Endothelial cell (in vitro differentiated cells): ENCODE measurements around the gene E2F1. TPM values are rescaled to one million over a fixed set of nuclear protein-coding genes. Genes with fewer than 3 reads are reported as not detected.

ENCODE experiments used
- DNase-seq: peaks from one replicate; pipeline ENCODE4 v3.0.0; 2021; ENCODE audit warnings: low spot score
- H3K27ac Mint-ChIP-seq: one replicate; pipeline ENCODE4 v1.8.0; 2021; ENCODE audit warnings: mixed read lengths, inconsistent platforms; ENCODE audit not compliant: unreplicated experiment
- H3K27me3 Mint-ChIP-seq: one replicate; pipeline ENCODE4 v1.8.0; 2021; ENCODE audit warnings: mild to moderate bottlenecking, moderate library complexity, mixed read lengths, inconsistent platforms; ENCODE audit not compliant: unreplicated experiment
- H3K36me3 Mint-ChIP-seq: one replicate; pipeline ENCODE4 v1.8.0; 2021; ENCODE audit warnings: mild to moderate bottlenecking, low read depth, mixed read lengths, inconsistent platforms; ENCODE audit not compliant: unreplicated experiment
- H3K4me1 Mint-ChIP-seq: one replicate; pipeline ENCODE4 v1.8.0; 2021; ENCODE audit warnings: mild to moderate bottlenecking, mixed read lengths, inconsistent platforms; ENCODE audit not compliant: unreplicated experiment
- H3K4me3 Mint-ChIP-seq: one replicate; pipeline ENCODE4 v1.8.0; 2021; ENCODE audit warnings: mild to moderate bottlenecking, mixed read lengths, inconsistent platforms; ENCODE audit not compliant: unreplicated experiment
- H3K9me3 Mint-ChIP-seq: one replicate; pipeline ENCODE4 v1.8.0; 2021; ENCODE audit warnings: mixed read lengths, inconsistent platforms; ENCODE audit not compliant: unreplicated experiment
- total RNA-seq: library from RNA; stranded (reverse); fragmentation: NEBNext Ultra II Directional; extraction: Animal tissue kit (Norgen Biotek cat#: 25700); gene quantifications from one replicate; pipeline ENCODE4 v1.2.1, GENCODE V29; 2021; ENCODE audit not compliant: unreplicated experiment
- TF ChIP-seq, protein P1 (sequence below): fragments of 200-600 bp; sonication (generic); IDR thresholded peaks from one replicate; pipeline ENCODE4 v1.5.0; 2021; ENCODE audit warnings: antibody characterized with exemption; ENCODE audit not compliant: unreplicated experiment

E2F1 gene
- total RNA-seq, 1 donor from 2014 or later, result 6.7 TPM

DNA sequence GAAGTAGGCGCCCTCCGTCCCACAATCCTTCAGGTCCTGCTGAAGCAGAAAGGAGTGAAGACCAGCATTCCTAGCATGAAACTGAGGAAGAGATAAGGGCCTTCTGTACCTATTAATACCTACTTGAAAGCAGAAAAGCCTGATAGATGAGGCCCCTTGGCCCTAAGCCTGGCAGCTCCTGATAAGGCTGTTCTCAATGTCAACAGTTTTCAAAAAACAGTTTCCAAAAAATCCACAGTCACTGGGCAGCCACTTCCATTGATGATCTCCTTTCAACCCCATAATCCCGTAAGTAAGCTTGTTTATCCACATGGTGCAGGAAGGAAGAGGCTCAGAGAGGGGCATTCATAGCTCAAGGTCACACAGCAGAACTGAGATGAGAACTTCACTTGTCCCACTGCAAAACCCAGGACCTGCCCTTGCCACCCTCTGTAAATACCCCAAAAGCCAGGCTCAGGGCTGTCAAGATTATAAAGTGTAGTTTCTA lies 2.8 kb upstream of the E2F1 start:
- H3K27ac Mint-ChIP-seq, result peak overlapping the region; percentile 9
- no peaks in the 10 kb centered on the region for H3K36me3 Mint-ChIP-seq
- DNase-seq, result no peak
- H3K27me3 Mint-ChIP-seq, result peaks cover 3% of the 10 kb centered on the region
- H3K4me3 Mint-ChIP-seq, result no peak overlapping the region
- no peaks in the 10 kb centered on the region for H3K9me3 Mint-ChIP-seq
- peaks cover 7% of the 10 kb centered on the region for H3K4me1 Mint-ChIP-seq
- TF ChIP-seq, protein P1, sequence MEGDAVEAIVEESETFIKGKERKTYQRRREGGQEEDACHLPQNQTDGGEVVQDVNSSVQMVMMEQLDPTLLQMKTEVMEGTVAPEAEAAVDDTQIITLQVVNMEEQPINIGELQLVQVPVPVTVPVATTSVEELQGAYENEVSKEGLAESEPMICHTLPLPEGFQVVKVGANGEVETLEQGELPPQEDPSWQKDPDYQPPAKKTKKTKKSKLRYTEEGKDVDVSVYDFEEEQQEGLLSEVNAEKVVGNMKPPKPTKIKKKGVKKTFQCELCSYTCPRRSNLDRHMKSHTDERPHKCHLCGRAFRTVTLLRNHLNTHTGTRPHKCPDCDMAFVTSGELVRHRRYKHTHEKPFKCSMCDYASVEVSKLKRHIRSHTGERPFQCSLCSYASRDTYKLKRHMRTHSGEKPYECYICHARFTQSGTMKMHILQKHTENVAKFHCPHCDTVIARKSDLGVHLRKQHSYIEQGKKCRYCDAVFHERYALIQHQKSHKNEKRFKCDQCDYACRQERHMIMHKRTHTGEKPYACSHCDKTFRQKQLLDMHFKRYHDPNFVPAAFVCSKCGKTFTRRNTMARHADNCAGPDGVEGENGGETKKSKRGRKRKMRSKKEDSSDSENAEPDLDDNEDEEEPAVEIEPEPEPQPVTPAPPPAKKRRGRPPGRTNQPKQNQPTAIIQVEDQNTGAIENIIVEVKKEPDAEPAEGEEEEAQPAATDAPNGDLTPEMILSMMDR, result no peak

- Mint-ChIP-seq H3K27ac (no peak overlapping the region), H3K4me3 (no peak overlapping the region), H3K36me3 (no peaks in the 10 kb centered on the region), H3K27me3 (peaks cover 3% of the 10 kb centered on the region), H3K9me3 (no peaks in the 10 kb centered on the region), H3K4me1 (peaks cover 7% of the 10 kb centered on the region)
- DNase-seq, result no peak
- TF ChIP-seq, protein P1, result no peak
These were observed 2.1 kb upstream of the E2F1 start for GRCh38 chr20:33687993-33688937.

DNA sequence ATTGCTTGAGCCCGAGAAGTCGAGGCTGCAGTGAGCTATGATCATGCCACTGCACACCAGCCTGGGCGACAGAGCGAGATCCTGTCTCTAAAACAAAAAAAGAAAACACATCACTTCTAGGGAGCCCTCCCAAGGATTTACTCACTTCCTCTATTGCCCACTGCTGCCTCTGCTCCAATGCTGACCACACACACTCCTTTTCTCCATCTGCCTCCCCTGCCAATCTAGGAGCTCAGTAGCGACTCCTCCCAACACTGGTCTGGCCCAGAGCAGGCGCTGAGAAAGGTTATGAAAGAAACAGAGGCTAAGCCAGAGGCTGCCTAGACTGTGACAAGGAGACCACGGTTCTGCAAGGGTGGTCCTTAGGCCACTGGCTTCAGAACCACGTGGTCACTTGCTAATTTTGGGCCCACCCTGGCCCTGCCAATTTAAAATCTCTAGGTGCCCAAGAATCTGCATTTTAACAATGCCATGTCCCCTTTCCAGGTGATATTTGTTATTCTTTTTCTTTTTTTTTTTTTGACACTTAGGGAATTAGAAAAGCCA lies 1.3 kb upstream of the E2F1 start:
- Mint-ChIP-seq H3K4me3 (no peak overlapping the region), H3K27me3 (peaks cover 3% of the 10 kb centered on the region), H3K27ac (no peak overlapping the region), H3K36me3 (no peaks in the 10 kb centered on the region), H3K4me1 (peaks cover 7% of the 10 kb centered on the region), H3K9me3 (no peaks in the 10 kb centered on the region)
- DNase-seq, result no peak
- TF ChIP-seq, protein P1, result no peak

- TF ChIP-seq, protein P1, result no peak
- peak overlapping the region; percentile 40 for H3K27ac Mint-ChIP-seq
- H3K4me3 Mint-ChIP-seq, result peak overlapping the region; percentile 79
- no peaks in the 10 kb centered on the region for H3K9me3 Mint-ChIP-seq
- peaks cover 3% of the 10 kb centered on the region for H3K27me3 Mint-ChIP-seq
- DNase-seq, result no peak
- no peaks in the 10 kb centered on the region for H3K36me3 Mint-ChIP-seq
- H3K4me1 Mint-ChIP-seq, result peaks cover 7% of the 10 kb centered on the region
These were observed 790 bp upstream of the E2F1 start for GRCh38 chr20:33686984-33687366.
